ENCODE data around the gene TTC22.

Gene TTC22

DNA sequence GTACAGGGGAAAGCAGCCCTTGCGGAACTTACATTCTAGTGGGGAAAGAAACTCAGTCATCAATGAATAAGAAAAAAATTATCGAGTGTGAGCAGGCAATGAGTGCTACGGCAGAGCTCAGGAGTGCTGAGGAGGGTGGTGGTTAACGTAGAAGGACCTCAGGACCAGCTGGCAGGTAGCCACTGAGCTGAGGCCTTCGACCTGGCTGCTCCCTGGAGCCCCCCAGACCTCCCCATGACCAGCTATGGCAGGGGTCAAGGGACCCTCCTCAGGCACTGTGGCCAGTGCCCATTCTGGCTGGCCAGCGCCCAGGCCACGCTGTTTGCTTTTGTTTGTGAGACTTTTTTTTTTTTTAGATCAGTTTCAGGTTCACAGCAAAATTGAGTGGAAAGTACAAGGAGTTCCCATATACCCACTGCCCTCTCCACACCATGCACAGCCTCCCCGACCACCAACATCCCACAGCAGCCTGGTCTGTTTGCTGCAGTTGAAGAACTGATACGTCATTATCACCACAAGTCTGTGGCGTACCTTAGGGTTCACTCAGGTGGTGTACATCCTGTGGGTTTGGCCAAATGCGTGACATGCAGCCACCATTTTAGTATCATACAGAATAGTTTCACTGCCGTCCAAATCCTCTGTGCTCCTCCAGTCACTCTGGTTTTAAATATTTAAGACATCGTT, 11.8 kb upstream of the TTC22 start:
- Histone ChIP-seq H3K4ac (ENCODE audit: low read depth, low read length) (no peak overlapping the region), H4K91ac (ENCODE audit: low read depth, low read length) (no peak overlapping the region), H2AK5ac (ENCODE audit: low read length) (no peak overlapping the region), H3K9ac (ENCODE audit: low read length) (no peak overlapping the region), H2BK12ac (ENCODE audit: low read length) (no peak overlapping the region), H3K4me2 (ENCODE audit: low read length) (no peak overlapping the region), H3K27me3 (ENCODE audit: insufficient read depth, low read length) (no peaks in the 10 kb centered on the region), H3K79me2 (ENCODE audit: control insufficient read depth, insufficient read depth, low read length, poor library complexity) (no peaks in the 10 kb centered on the region), H2BK5ac (ENCODE audit: low read depth, low read length, poor library complexity) (no peak overlapping the region), H3K14ac (ENCODE audit: low read length) (no peak overlapping the region), H2AFZ (ENCODE audit: insufficient read depth, low read length, poor library complexity) (no peak overlapping the region), H3K4me3 (ENCODE audit: low read depth, low read length) (no peak overlapping the region), H3K27ac (ENCODE audit: low read depth, low read length) (no peak overlapping the region), H3K36me3 (ENCODE audit: control insufficient read depth in 1 of 2, insufficient read depth in 2 of 2, low read length in 2 of 2) (no peaks in the 10 kb centered on the region), H3K23ac (ENCODE audit: low read length) (no peak overlapping the region), H3K4me1 (ENCODE audit: control insufficient read depth in 1 of 2, insufficient read depth in 2 of 2, low read length in 2 of 2) (no peaks in the 10 kb centered on the region), H4K8ac (ENCODE audit: low read depth, low read length) (no peak overlapping the region), H3K79me1 (ENCODE audit: low read length) (no peaks in the 10 kb centered on the region), H2BK120ac (ENCODE audit: insufficient read depth, low read length, poor library complexity) (no peak overlapping the region), H3K18ac (ENCODE audit: low read length) (no peak overlapping the region), H3K9me3 (ENCODE audit: insufficient read depth, low read depth, low read length) (no peaks in the 10 kb centered on the region), H4K12ac (ENCODE audit: low read depth, low read length) (no peak overlapping the region)
- no peak for DNase-seq
- no CpG with 5 or more reads among the region's 13 CpGs for whole genome bisulfite sequencing (ENCODE audit: extremely low coverage, insufficient coverage, insufficient read length)

DNA sequence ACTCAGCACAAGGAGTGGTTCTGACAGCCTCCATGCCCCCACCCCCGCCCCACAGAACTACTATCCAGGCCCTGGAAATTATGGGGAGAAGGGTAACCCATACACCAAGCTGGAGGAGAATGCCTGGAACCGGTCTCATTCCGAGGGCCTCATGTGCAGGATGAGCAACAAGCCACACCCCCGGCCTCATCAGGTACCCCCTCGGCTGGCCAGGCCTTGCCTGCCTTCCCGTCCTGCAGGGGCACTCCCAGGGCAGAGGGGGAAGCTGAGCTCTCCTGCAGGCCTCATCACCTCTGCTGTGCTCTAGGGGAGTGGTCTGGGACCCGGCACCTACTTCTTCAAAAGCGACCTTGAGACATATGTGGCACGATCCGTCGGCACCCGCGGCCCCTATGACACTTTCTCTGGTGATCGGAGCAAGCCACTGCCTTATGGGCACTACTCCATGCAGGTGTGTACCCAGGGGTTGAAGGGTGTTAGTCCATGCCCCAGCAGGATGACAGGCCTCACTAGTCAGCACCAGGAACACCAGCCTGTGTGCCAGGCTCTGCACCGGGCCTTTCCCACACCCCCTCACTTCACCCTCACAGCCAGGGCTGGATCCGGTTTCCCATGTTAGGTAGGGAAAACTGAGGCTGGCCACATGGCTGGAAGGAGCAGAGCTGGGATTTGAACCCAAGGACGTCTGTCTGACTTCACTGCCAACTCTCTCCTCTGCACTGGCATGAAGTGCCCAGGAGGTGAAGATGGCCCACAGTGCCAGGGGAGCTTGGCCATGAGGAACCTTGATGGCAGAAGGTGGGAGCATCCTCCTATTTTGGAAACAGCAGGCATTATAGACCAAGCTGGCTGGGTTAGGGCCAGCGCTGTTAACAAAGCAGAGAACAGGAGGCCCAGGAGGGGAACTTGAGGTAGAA, 10.9 kb upstream of the TTC22 start:
- H3K9me3 ChIP-seq (ENCODE audit: insufficient read depth, low read depth, low read length), result no peaks in the 10 kb centered on the region
- H3K18ac ChIP-seq (ENCODE audit: low read length), result no peak overlapping the region
- no peak overlapping the region for H2AK5ac ChIP-seq (ENCODE audit: low read length)
- H3K4me3 ChIP-seq (ENCODE audit: low read depth, low read length), result no peak overlapping the region
- no peak overlapping the region for H3K14ac ChIP-seq (ENCODE audit: low read length)
- H2AFZ ChIP-seq (ENCODE audit: insufficient read depth, low read length, poor library complexity), result no peak overlapping the region
- no peak for DNase-seq
- no peak overlapping the region for H3K4me2 ChIP-seq (ENCODE audit: low read length)
- H2BK120ac ChIP-seq (ENCODE audit: insufficient read depth, low read length, poor library complexity), result no peak overlapping the region
- no peaks in the 10 kb centered on the region for H3K79me1 ChIP-seq (ENCODE audit: low read length)
- H2BK5ac ChIP-seq (ENCODE audit: low read depth, low read length, poor library complexity), result no peak overlapping the region
- no peak overlapping the region for H3K23ac ChIP-seq (ENCODE audit: low read length)
- H3K36me3 ChIP-seq (ENCODE audit: control insufficient read depth in 1 of 2, insufficient read depth in 2 of 2, low read length in 2 of 2), result no peaks in the 10 kb centered on the region
- H4K91ac ChIP-seq (ENCODE audit: low read depth, low read length), result no peak overlapping the region
- H3K9ac ChIP-seq (ENCODE audit: low read length), result no peak overlapping the region
- H3K4me1 ChIP-seq (ENCODE audit: control insufficient read depth in 1 of 2, insufficient read depth in 2 of 2, low read length in 2 of 2), result no peaks in the 10 kb centered on the region
- H3K27me3 ChIP-seq (ENCODE audit: insufficient read depth, low read length), result no peaks in the 10 kb centered on the region
- no peak overlapping the region for H2BK12ac ChIP-seq (ENCODE audit: low read length)
- no CpG with 5 or more reads among the region's 18 CpGs for WGBS (ENCODE audit: extremely low coverage, insufficient coverage, insufficient read length)
- no peak overlapping the region for H4K12ac ChIP-seq (ENCODE audit: low read depth, low read length)
- no peak overlapping the region for H3K4ac ChIP-seq (ENCODE audit: low read depth, low read length)
- no peaks in the 10 kb centered on the region for H3K79me2 ChIP-seq (ENCODE audit: control insufficient read depth, insufficient read depth, low read length, poor library complexity)
- no peak overlapping the region for H3K27ac ChIP-seq (ENCODE audit: low read depth, low read length)
- H4K8ac ChIP-seq (ENCODE audit: low read depth, low read length), result no peak overlapping the region

DNA sequence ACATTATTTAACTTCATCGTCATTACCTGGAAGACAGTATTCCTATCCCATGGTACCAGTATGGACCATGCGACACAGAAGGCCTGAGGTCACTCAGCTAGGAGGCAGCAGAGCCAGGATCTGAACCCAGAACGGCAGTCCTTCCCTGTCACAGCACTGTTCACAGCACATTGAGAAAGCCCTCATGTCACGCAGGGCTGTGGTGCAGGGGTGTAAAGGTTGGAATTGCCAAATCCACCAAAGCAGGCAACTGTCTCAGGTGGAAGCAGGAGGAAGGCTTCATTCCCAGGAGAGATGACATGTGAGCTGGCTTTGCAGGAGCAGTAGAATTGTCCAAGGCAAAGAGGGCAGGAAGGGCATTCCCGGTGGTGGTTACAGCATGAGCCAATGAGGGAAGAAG, 9.9 kb upstream of the TTC22 start:
- Histone ChIP-seq H3K79me1 (ENCODE audit: low read length) (no peaks in the 10 kb centered on the region), H3K36me3 (ENCODE audit: control insufficient read depth in 1 of 2, insufficient read depth in 2 of 2, low read length in 2 of 2) (no peaks in the 10 kb centered on the region), H3K4ac (ENCODE audit: low read depth, low read length) (no peak overlapping the region), H3K4me3 (ENCODE audit: low read depth, low read length) (no peak overlapping the region), H3K4me1 (ENCODE audit: control insufficient read depth in 1 of 2, insufficient read depth in 2 of 2, low read length in 2 of 2) (no peaks in the 10 kb centered on the region), H3K27me3 (ENCODE audit: insufficient read depth, low read length) (no peaks in the 10 kb centered on the region), H4K91ac (ENCODE audit: low read depth, low read length) (no peak overlapping the region), H3K14ac (ENCODE audit: low read length) (no peak overlapping the region), H2AK5ac (ENCODE audit: low read length) (no peak overlapping the region), H3K9ac (ENCODE audit: low read length) (no peak overlapping the region), H4K12ac (ENCODE audit: low read depth, low read length) (no peak overlapping the region), H2BK12ac (ENCODE audit: low read length) (no peak overlapping the region), H3K9me3 (ENCODE audit: insufficient read depth, low read depth, low read length) (no peaks in the 10 kb centered on the region), H3K27ac (ENCODE audit: low read depth, low read length) (no peak overlapping the region), H2AFZ (ENCODE audit: insufficient read depth, low read length, poor library complexity) (no peak overlapping the region), H4K8ac (ENCODE audit: low read depth, low read length) (no peak overlapping the region), H2BK5ac (ENCODE audit: low read depth, low read length, poor library complexity) (no peak overlapping the region), H3K23ac (ENCODE audit: low read length) (no peak overlapping the region), H3K79me2 (ENCODE audit: control insufficient read depth, insufficient read depth, low read length, poor library complexity) (no peaks in the 10 kb centered on the region), H3K18ac (ENCODE audit: low read length) (no peak overlapping the region), H2BK120ac (ENCODE audit: insufficient read depth, low read length, poor library complexity) (no peak overlapping the region), H3K4me2 (ENCODE audit: low read length) (no peak overlapping the region)
- WGBS (ENCODE audit: extremely low coverage, insufficient coverage, insufficient read length), result no CpG with 5 or more reads among the region's 5 CpGs
- DNase-seq, result no peak

DNA sequence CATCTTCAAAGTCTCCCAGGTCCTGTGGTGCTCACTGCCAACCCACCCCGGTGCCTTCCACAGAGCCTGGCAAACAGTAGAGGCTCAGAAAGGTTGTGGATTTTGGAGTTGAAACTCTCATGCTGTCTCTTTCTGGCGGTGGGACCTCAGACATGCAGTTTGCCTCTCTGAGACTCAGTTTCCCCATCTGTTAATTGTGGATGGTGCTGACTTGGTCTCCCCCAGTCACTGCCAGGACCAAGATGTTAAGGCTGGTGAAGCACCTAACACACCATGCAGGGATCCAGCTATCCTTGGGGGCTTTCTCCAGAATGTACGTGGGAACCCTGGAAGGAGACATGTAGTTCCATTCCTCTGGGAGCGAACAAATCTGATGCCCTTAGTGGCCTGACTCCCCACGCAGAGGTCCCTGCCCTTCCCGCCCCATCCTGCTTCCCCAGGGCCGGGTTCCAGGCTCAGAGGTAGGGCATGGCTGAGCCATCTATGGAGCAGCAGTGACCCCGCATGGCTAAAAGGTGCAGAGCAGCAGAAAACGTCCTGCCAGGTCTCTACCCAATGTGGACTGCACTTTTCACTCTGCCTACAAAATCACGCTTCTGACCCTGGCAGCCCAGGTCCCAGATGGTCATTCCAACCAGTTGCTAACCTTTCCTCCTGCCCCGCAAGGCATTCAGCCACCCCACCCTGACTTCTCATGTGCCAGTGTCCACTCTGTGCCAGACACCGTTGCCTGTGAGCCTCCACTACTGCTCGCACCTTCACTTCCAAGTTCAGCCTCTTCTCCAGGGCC, 9.2 kb upstream of the TTC22 start:
- H3K18ac ChIP-seq (ENCODE audit: low read length), result no peak overlapping the region
- no peak overlapping the region for H4K91ac ChIP-seq (ENCODE audit: low read depth, low read length)
- no peak overlapping the region for H2BK120ac ChIP-seq (ENCODE audit: insufficient read depth, low read length, poor library complexity)
- H3K4me3 ChIP-seq (ENCODE audit: low read depth, low read length), result no peak overlapping the region
- no CpG with 5 or more reads among the region's 13 CpGs for WGBS (ENCODE audit: extremely low coverage, insufficient coverage, insufficient read length)
- H2AFZ ChIP-seq (ENCODE audit: insufficient read depth, low read length, poor library complexity), result no peak overlapping the region
- H3K79me1 ChIP-seq (ENCODE audit: low read length), result no peaks in the 10 kb centered on the region
- H2BK12ac ChIP-seq (ENCODE audit: low read length), result no peak overlapping the region
- no peak overlapping the region for H2AK5ac ChIP-seq (ENCODE audit: low read length)
- H3K23ac ChIP-seq (ENCODE audit: low read length), result no peak overlapping the region
- no peaks in the 10 kb centered on the region for H3K36me3 ChIP-seq (ENCODE audit: control insufficient read depth in 1 of 2, insufficient read depth in 2 of 2, low read length in 2 of 2)
- no peak overlapping the region for H3K4ac ChIP-seq (ENCODE audit: low read depth, low read length)
- H3K27ac ChIP-seq (ENCODE audit: low read depth, low read length), result no peak overlapping the region
- H3K27me3 ChIP-seq (ENCODE audit: insufficient read depth, low read length), result no peaks in the 10 kb centered on the region
- H3K9ac ChIP-seq (ENCODE audit: low read length), result no peak overlapping the region
- no peak overlapping the region for H3K4me2 ChIP-seq (ENCODE audit: low read length)
- H3K14ac ChIP-seq (ENCODE audit: low read length), result no peak overlapping the region
- H3K9me3 ChIP-seq (ENCODE audit: insufficient read depth, low read depth, low read length), result no peaks in the 10 kb centered on the region
- DNase-seq, result peak; percentile 41 to 75
- H4K12ac ChIP-seq (ENCODE audit: low read depth, low read length), result no peak overlapping the region
- no peaks in the 10 kb centered on the region for H3K79me2 ChIP-seq (ENCODE audit: control insufficient read depth, insufficient read depth, low read length, poor library complexity)
- no peak overlapping the region for H2BK5ac ChIP-seq (ENCODE audit: low read depth, low read length, poor library complexity)
- no peak overlapping the region for H4K8ac ChIP-seq (ENCODE audit: low read depth, low read length)
- no peaks in the 10 kb centered on the region for H3K4me1 ChIP-seq (ENCODE audit: control insufficient read depth in 1 of 2, insufficient read depth in 2 of 2, low read length in 2 of 2)
